Measurements from ENCODE around the gene TASP1.

- TF ChIP-seq CTCF (IDR thresholded peaks at IDR 0.05; ENCODE audit: insufficient read depth, low read depth, low read length), result no peak
- no peak for TF ChIP-seq EZH2 (IDR thresholded peaks at IDR 0.05; ENCODE audit: insufficient read depth, low read length)
Observed at GRCh38 chr20:13468166-13468565, 170.6 kb downstream of the TASP1 start.
